Subcutaneous adipose tissue (tissue), 4 donors: ENCODE results near the gene FLCN. TPM values are rescaled to one million over a fixed set of nuclear protein-coding genes. Genes with fewer than 3 reads are reported as not detected.

Source experiments
- CTCF ChIP-seq: fragments of 450-650 bp; IDR thresholded peaks from one replicate; pipeline ENCODE4 v1.5.1; 2016; ENCODE audit warnings: low read depth, mild to moderate bottlenecking, control low read depth, antibody characterized with exemption, moderate library complexity
- total RNA-seq, 4 donors: library from RNA; depleted of rRNA; stranded (reverse); fragments of >200 nt; gene quantifications; one replicate each; pipeline ENCODE4 v1.1.0, GENCODE V29; 2016

The FLCN gene
- total RNA-seq, 4 donors from 2014 or later, result 25.4 to 123 (median 69.6) TPM

GRCh38 chr17:17200311-17200710, 36.7 kb downstream of the FLCN start:
- no peak for TF ChIP-seq CTCF

- no peak for TF ChIP-seq CTCF
Observed at GRCh38 chr17:17198281-17198680, 38.7 kb downstream of the FLCN start.

GRCh38 chr17:17196776-17197175, 40.2 kb downstream of the FLCN start:
- TF ChIP-seq CTCF, result no peak

- no peak for TF ChIP-seq CTCF
Observed at GRCh38 chr17:17191961-17192381, 45.0 kb downstream of the FLCN start.

- no peak for TF ChIP-seq CTCF
Observed at GRCh38 chr17:17191346-17191792, 45.6 kb downstream of the FLCN start.

GRCh38 chr17:17190188-17190587, 46.8 kb downstream of the FLCN start:
- TF ChIP-seq CTCF, result no peak

- no peak for TF ChIP-seq CTCF
Observed at GRCh38 chr17:17189559-17189958, 47.4 kb downstream of the FLCN start.

GRCh38 chr17:17188586-17188985, 48.4 kb downstream of the FLCN start:
- TF ChIP-seq CTCF, result no peak
